Measurements from ENCODE around the gene SERHL2.

- TF ChIP-seq POLR2A (IDR thresholded peaks at IDR 0.05) (no peak), CTCF (IDR thresholded peaks at IDR 0.05) (no peak)
Measured at GRCh38 chr22:42608136-42608822, 54.5 kb downstream of the SERHL2 start.

Data from vagina (tissue), 2 donors.